Small intestine (tissue), 7 donors: ENCODE data around the gene ARHGEF37. TPM values are rescaled to one million over a fixed set of nuclear protein-coding genes. Genes with fewer than 3 reads are reported as not detected.

Source experiments
- DNase-seq, 2 donors: peaks; one replicate each; pipeline versions ENCODE4 v3.0.0 to v3.0.0-alpha.2; 2013
- FAIRE-seq: peaks from 2 replicates; lab custom pipeline; 2012; peaks lifted over from hg19 to GRCh38; lab: Jason Lieb, UNC
- H3K27ac ChIP-seq, 3 donors: one replicate each; pipeline ENCODE4 v1.5.1; 2013; ENCODE audit warnings: low read length in 2 of 3, mild to moderate bottlenecking in 2 of 3, control low read depth in 1 of 3, inconsistent platforms in 1 of 3, low read depth in 1 of 3, moderate library complexity in 1 of 3
- H3K27me3 ChIP-seq, 3 donors: one replicate each; pipeline ENCODE4 v1.6.1; 2013; ENCODE audit warnings: low read length in 3 of 3, inconsistent platforms in 1 of 3; ENCODE audit not compliant: control insufficient read depth in 3 of 3, insufficient read depth in 3 of 3
- H3K36me3 ChIP-seq, 3 donors: one replicate each; pipeline ENCODE4 v1.6.1; 2013; ENCODE audit warnings: low read length in 3 of 3, inconsistent platforms in 1 of 3, low read depth in 1 of 3, mild to moderate bottlenecking in 1 of 3, moderate library complexity in 1 of 3; ENCODE audit not compliant: control insufficient read depth in 3 of 3, insufficient read depth in 2 of 3
- H3K4me1 ChIP-seq, 3 donors: one replicate each; pipeline ENCODE4 v1.6.1; 2013; ENCODE audit warnings: low read length in 2 of 3, inconsistent platforms in 1 of 3, low read depth in 1 of 3, mild to moderate bottlenecking in 1 of 3, moderate library complexity in 1 of 3; ENCODE audit not compliant: control insufficient read depth in 3 of 3, insufficient read depth in 2 of 3
- H3K4me3 ChIP-seq, 3 donors: one replicate each; pipeline ENCODE4 v1.5.1; 2013; ENCODE audit warnings: low read length in 3 of 3, control low read depth in 1 of 3, inconsistent platforms in 1 of 3, low read depth in 1 of 3, mild to moderate bottlenecking in 1 of 3, moderate library complexity in 1 of 3
- H3K9me3 ChIP-seq, 2 donors: one replicate each; pipeline ENCODE4 v1.6.1; 2013; ENCODE audit warnings: low read depth in 1 of 2, low read length in 1 of 2; ENCODE audit not compliant: control insufficient read depth in 2 of 2, insufficient read depth in 1 of 2
- WGBS, 3 donors: extraction: QIAGEN DNeasy Blood & Tissue Kit; methylation state at CpG; one replicate each; pipeline ENCODE4 v1.1.7; 2013; 5-methylcytosine and 5-hydroxymethylcytosine counted together
- polyA plus RNA-seq, 4 donors: library from polyadenylated mRNA; stranded (reverse) in 3 of 4; unstranded in 1 of 4; fragments of 200-250 nt in 3 of 4; fragments of 120-200 nt in 1 of 4; gene quantifications; one replicate each; pipeline versions ENCODE4 v1.2.1 to v1.2.3, GENCODE V29; 2013
- donor health status: healthy with polysubstance abuse.
- donor health status: control.
- donor health status: control.
- donor health status: Bipolar disorder and iron deficiency.
- donor health status: healthy.

The ARHGEF37 gene
- polyA plus RNA-seq, 4 donors, result 2.8 to 8.7 (median 4.0) TPM

- no peak for FAIRE-seq
- peaks cover 0 to 15% of the 10 kb centered on the region in 2 donors for H3K9me3 ChIP-seq
- peaks cover 0 to 20% (median 0%) of the 10 kb centered on the region in 3 donors for H3K36me3 ChIP-seq
- H3K4me3 ChIP-seq, result no peak overlapping the region
- H3K27ac ChIP-seq, result peak overlapping the region in 1 of 3 donors; percentile 77
- WGBS, 3 donors, result 80 to 89% (median 87%) methylated on average over 4 of the region's 4 CpGs
- DNase-seq, result no peak
- H3K27me3 ChIP-seq, result no peaks in the 10 kb centered on the region
- peaks cover 9 to 46% (median 22%) of the 10 kb centered on the region in 3 donors for H3K4me1 ChIP-seq
These were observed 27.7 kb downstream of the ARHGEF37 start for GRCh38 chr5:149608936-149609545.

GRCh38 chr5:149609640-149610219, 28.4 kb downstream of the ARHGEF37 start:
- H3K36me3 ChIP-seq, result peaks cover 0 to 20% (median 0%) of the 10 kb centered on the region in 3 donors
- no peak overlapping the region for H3K4me3 ChIP-seq
- FAIRE-seq (no peak), DNase-seq (no peak)
- H3K27ac ChIP-seq, result no peak overlapping the region
- no peaks in the 10 kb centered on the region for H3K27me3 ChIP-seq
- peaks cover 9 to 41% (median 22%) of the 10 kb centered on the region in 3 donors for H3K4me1 ChIP-seq
- 86 to 91% (median 86%) methylated on average over 14 of the region's 14 CpGs for WGBS, 3 donors
- peaks cover 0 to 15% of the 10 kb centered on the region in 2 donors for H3K9me3 ChIP-seq

- no peaks in the 10 kb centered on the region for H3K27me3 ChIP-seq
- H3K4me3 ChIP-seq, result no peak overlapping the region
- H3K36me3 ChIP-seq, result peaks cover 0 to 20% (median 0%) of the 10 kb centered on the region in 3 donors
- DNase-seq (peak in 1 of 2 donors; percentile 28), FAIRE-seq (no peak)
- H3K4me1 ChIP-seq, result peaks cover 8 to 32% (median 17%) of the 10 kb centered on the region in 3 donors
- peak overlapping the region; percentile 28 to 84 (median 71) for H3K27ac ChIP-seq
- WGBS, 3 donors, result 88 to 91% (median 90%) methylated on average over 4 of the region's 4 CpGs
- peaks cover 0 to 15% of the 10 kb centered on the region in 2 donors for H3K9me3 ChIP-seq
These were observed 29.4 kb downstream of the ARHGEF37 start for GRCh38 chr5:149610589-149611255.

- DNase-seq (peak; percentile 77 to 90), FAIRE-seq (no peak)
- 15 to 40% (median 39%) methylated on average over 5 of the region's 5 CpGs for WGBS, 3 donors
- Histone ChIP-seq H3K27ac (peak overlapping the region; percentile 28 to 84 (median 71)), H3K4me1 (peaks cover 6 to 26% (median 12%) of the 10 kb centered on the region in 3 donors), H3K9me3 (peaks cover 0 to 15% of the 10 kb centered on the region in 2 donors), H3K36me3 (peaks cover 0 to 23% (median 0%) of the 10 kb centered on the region in 3 donors), H3K4me3 (no peak overlapping the region), H3K27me3 (no peaks in the 10 kb centered on the region)
These were observed 30.0 kb downstream of the ARHGEF37 start for GRCh38 chr5:149611326-149611725.

GRCh38 chr5:149614034-149614907, 33.0 kb downstream of the ARHGEF37 start:
- DNase-seq, result no peak
- FAIRE-seq, result no peak

GRCh38 chr5:149615976-149616375, 34.7 kb downstream of the ARHGEF37 start:
- no peak for DNase-seq
- no peak overlapping the region for H3K27ac ChIP-seq
- WGBS, 3 donors, result 64 to 71% (median 70%) methylated on average over 5 of the region's 5 CpGs

More at GRCh38 chr5:149614034-149614907, 33.0 kb downstream of the ARHGEF37 start:
- Histone ChIP-seq H3K27ac (no peak overlapping the region), H3K4me3 (no peak overlapping the region), H3K9me3 (peaks cover 0 to 14% of the 10 kb centered on the region in 2 donors), H3K36me3 (peaks cover 0 to 38% (median 0%) of the 10 kb centered on the region in 3 donors), H3K27me3 (no peaks in the 10 kb centered on the region), H3K4me1 (peaks cover 4 to 15% (median 6%) of the 10 kb centered on the region in 3 donors)
- WGBS, 3 donors, result 94 to 95% (median 94%) methylated on average over 8 of the region's 8 CpGs

GRCh38 chr5:149616727-149617285, 35.5 kb downstream of the ARHGEF37 start:
- FAIRE-seq, result no peak
- WGBS, 3 donors, result 69 to 77% (median 73%) methylated on average over 3 of the region's 3 CpGs

More at GRCh38 chr5:149615976-149616375, 34.7 kb downstream of the ARHGEF37 start:
- FAIRE-seq, result no peak
- H3K4me3 ChIP-seq, result no peak overlapping the region
- no peaks in the 10 kb centered on the region for H3K9me3 ChIP-seq
- peaks cover 0 to 9% (median 2%) of the 10 kb centered on the region in 3 donors for H3K4me1 ChIP-seq
- peaks cover 0 to 28% (median 0%) of the 10 kb centered on the region in 3 donors for H3K36me3 ChIP-seq
- no peaks in the 10 kb centered on the region for H3K27me3 ChIP-seq

More at GRCh38 chr5:149616727-149617285, 35.5 kb downstream of the ARHGEF37 start:
- Histone ChIP-seq H3K36me3 (peaks cover 0 to 32% (median 0%) of the 10 kb centered on the region in 3 donors), H3K27me3 (no peaks in the 10 kb centered on the region), H3K27ac (no peak overlapping the region), H3K9me3 (no peaks in the 10 kb centered on the region), H3K4me1 (peaks cover 0 to 9% (median 0%) of the 10 kb centered on the region in 3 donors), H3K4me3 (no peak overlapping the region)
- no peak for DNase-seq
